Measurements from ENCODE around the gene KMT5B. TPM values are rescaled to one million over a fixed set of nuclear protein-coding genes. Genes with fewer than 3 reads are reported as not detected.

Gene KMT5B
- total RNA-seq, 1 experiment from 2014 or later = 35.1 TPM

- no peak for ATAC-seq
- no TSS peak for BruUV-seq (replicated peaks)
- CTCF ChIA-PET = no interaction called here
- POLR2A ChIA-PET = no interaction called here
- H3K27me3 ChIP-seq (ENCODE audit: insufficient read depth, low read length) = no peaks in the 10 kb centered on the region
- H3K9me3 ChIP-seq (ENCODE audit: control insufficient read depth in 1 of 2, insufficient read depth in 1 of 2, low read depth in 1 of 2, low read length in 2 of 2) = no peaks in the 10 kb centered on the region
- H3K4me2 ChIP-seq (ENCODE audit: low read length) = no peak overlapping the region
- H3K9me2 ChIP-seq (ENCODE audit: insufficient read depth) = no peaks in the 10 kb centered on the region
- no peak for DNase-seq (ENCODE audit: low read depth, low spot score)
- H4K20me1 ChIP-seq (ENCODE audit: insufficient read depth) = no peaks in the 10 kb centered on the region
- peaks cover 8 to 30% of the 10 kb centered on the region in 2 experiments; a peak in 3 of 4 replicates for H3K4me1 ChIP-seq (ENCODE audit: control insufficient read depth in 1 of 2, insufficient read depth in 2 of 2, low read length in 2 of 2)
- H3K27ac ChIP-seq (ENCODE audit: low read depth, low read length) = no peak overlapping the region
- TF ChIP-seq FOSL1 (IDR thresholded peaks at IDR 0.05; ENCODE audit: low read depth) (no peak), SP1 (IDR thresholded peaks at IDR 0.05; ENCODE audit: low read depth) (no peak), SIN3A (IDR thresholded peaks at IDR 0.05; ENCODE audit: low read depth) (no peak), JUND (IDR thresholded peaks at IDR 0.05) (no peak), TCF7L2 (IDR thresholded peaks at IDR 0.05; ENCODE audit: borderline replicate concordance, extremely low read depth, insufficient read depth, insufficient read length) (no peak), SRF (IDR thresholded peaks at IDR 0.05; ENCODE audit: low read depth) (no peak), ELF1 (IDR thresholded peaks at IDR 0.05; ENCODE audit: borderline replicate concordance, low read depth) (no peak), ZBTB33 (IDR thresholded peaks at IDR 0.05; ENCODE audit: extremely low read depth, insufficient replicate concordance, low read length) (no peak), ZNF274 (IDR thresholded peaks at IDR 0.05; ENCODE audit: low read depth, low read length) (no peak), REST (IDR thresholded peaks at IDR 0.05; ENCODE audit: low read depth) (no peak), MAX (IDR thresholded peaks at IDR 0.05) (no peak), EZH2 (IDR thresholded peaks at IDR 0.05) (no peak), CBX3 (IDR thresholded peaks at IDR 0.05; ENCODE audit: low read depth) (no peak), EGR1 (IDR thresholded peaks at IDR 0.05; ENCODE audit: low read depth) (no peak), CTCF (IDR thresholded peaks at IDR 0.05 in 2 of 3, conservative IDR thresholded peaks at IDR 0.05 in 1 of 3; ENCODE audit: borderline replicate concordance in 1 of 3, insufficient read depth in 1 of 3, low read depth in 2 of 3, low read length in 2 of 3) (no peak), POLR2A (IDR thresholded peaks at IDR 0.05; ENCODE audit: borderline replicate concordance, extremely low read depth, insufficient read depth, insufficient read length) (no peak)
- no peak overlapping the region for H2AFZ ChIP-seq (ENCODE audit: low read depth, low read length, poor library complexity, severe bottlenecking)
- intact Hi-C loops (cut with micrococcal nuclease) = no loop called here
- H3K79me2 ChIP-seq (ENCODE audit: insufficient read depth, low read length) = peaks cover 19% of the 10 kb centered on the region
- RAD21 ChIA-PET (ENCODE audit: low non-redundant PET in 1 of 2, low total read pairs in 2 of 2, uncharacterized antibody in 2 of 2, unreplicated experiment in 2 of 2) = no interaction called here
- H3K36me3 ChIP-seq (ENCODE audit: control insufficient read depth in 1 of 2, insufficient read depth in 2 of 2, low read length in 2 of 2) = no peaks in the 10 kb centered on the region
- H3K4me3 ChIP-seq (replicated peaks in 1 of 2; ENCODE audit: low read depth in 1 of 2, low read length in 2 of 2) = no peak overlapping the region
- no peak overlapping the region for H3K9ac ChIP-seq (ENCODE audit: low read length)
These were observed 2.6 kb upstream of the KMT5B start for GRCh38 chr11:68215524-68216170.

Measured in HCT116 (cell line).